GM23338 (cell line): ENCODE measurements around the gene MRTFA. TPM values are rescaled to one million over a fixed set of nuclear protein-coding genes. Genes with fewer than 3 reads are reported as not detected.

Experiments used
- ATAC-seq: fragments of 200-7000 bp; cut with Tn5 transposase; 3 replicates; pipeline ENCODE4 v1.9.1; 2020
- DNase-seq: peaks from one replicate; pipeline ENCODE4 v3.0.0-alpha.2; 2015; ENCODE audit warnings: low spot score
- H2AFZ ChIP-seq: fragments of 200-600 bp; sonication (generic); 2 replicates; pipeline ENCODE4 v1.8.0; 2016; ENCODE audit warnings: antibody characterized with exemption, mild to moderate bottlenecking, moderate library complexity
- H3F3A ChIP-seq: fragments of 200-600 bp; sonication (generic); replicated peaks from 2 replicates; pipeline ENCODE4 v1.8.0; 2017; ENCODE audit warnings: antibody characterized with exemption, mixed run types, low read depth
- H3K27ac ChIP-seq: fragments of 200-600 bp; sonication (generic); 2 replicates; pipeline ENCODE4 v1.6.1; 2016; ENCODE audit warnings: low read depth
- H3K27me3 ChIP-seq: fragments of 200-600 bp; sonication (generic); 2 replicates; pipeline ENCODE4 v1.8.0; 2016; ENCODE audit warnings: mild to moderate bottlenecking, mixed run types, moderate library complexity; ENCODE audit not compliant: insufficient read depth
- H3K36me3 ChIP-seq: fragments of 200-600 bp; sonication (generic); 2 replicates; pipeline ENCODE4 v1.8.0; 2016; ENCODE audit warnings: mild to moderate bottlenecking; ENCODE audit not compliant: insufficient read depth
- H3K4me1 ChIP-seq: fragments of 200-600 bp; sonication (generic); 2 replicates; pipeline ENCODE4 v1.8.0; 2016; ENCODE audit warnings: mild to moderate bottlenecking, moderate library complexity; ENCODE audit not compliant: insufficient read depth
- H3K4me2 ChIP-seq: fragments of 200-600 bp; sonication (generic); 2 replicates; pipeline ENCODE4 v1.7.1; 2017; ENCODE audit warnings: mixed run types
- H3K4me3 ChIP-seq: fragments of 200-600 bp; sonication (generic); 2 replicates; pipeline ENCODE4 v1.6.1; 2016; ENCODE audit warnings: mixed run types
- H3K79me2 ChIP-seq: fragments of 200-600 bp; sonication (generic); replicated peaks from 2 replicates; pipeline ENCODE4 v1.8.0; 2017; ENCODE audit warnings: mild to moderate bottlenecking; ENCODE audit not compliant: insufficient read depth
- H3K9me2 ChIP-seq: fragments of 200-600 bp; sonication (generic); 2 replicates; pipeline ENCODE4 v1.8.0; 2017; ENCODE audit not compliant: insufficient read depth
- H4K20me1 ChIP-seq: fragments of 200-600 bp; sonication (generic); replicated peaks from 2 replicates; pipeline ENCODE4 v1.8.0; 2017; ENCODE audit warnings: mild to moderate bottlenecking; ENCODE audit not compliant: insufficient read depth
- H3K27ac Mint-ChIP-seq: 2 replicates; pipeline ENCODE4 v1.8.0; 2020; ENCODE audit warnings: inconsistent platforms, mild to moderate bottlenecking, moderate library complexity, mixed read lengths
- H3K27me3 Mint-ChIP-seq: 3 replicates; pipeline ENCODE4 v1.8.0; 2022; ENCODE audit warnings: low read depth, mild to moderate bottlenecking, moderate library complexity, mixed read lengths, inconsistent platforms; ENCODE audit not compliant: insufficient read depth, poor library complexity
- H3K36me3 Mint-ChIP-seq: 3 replicates; pipeline ENCODE4 v1.8.0; 2021; ENCODE audit warnings: low read depth, mild to moderate bottlenecking, inconsistent platforms, moderate library complexity, mixed read lengths
- H3K4me1 Mint-ChIP-seq: 3 replicates; pipeline ENCODE4 v1.8.0; 2020; ENCODE audit warnings: mild to moderate bottlenecking, inconsistent platforms, mixed read lengths
- H3K4me3 Mint-ChIP-seq: 3 replicates; pipeline ENCODE4 v1.8.0; 2021; ENCODE audit warnings: moderate library complexity, mild to moderate bottlenecking, inconsistent platforms, mixed read lengths
- H3K9me3 Mint-ChIP-seq: 3 replicates; pipeline ENCODE4 v1.8.0; 2020; ENCODE audit warnings: moderate library complexity, mild to moderate bottlenecking, inconsistent platforms, mixed read lengths
- CREB1 ChIP-seq: fragments of 250-450 bp; sonication (Bioruptor Pico); IDR thresholded peaks from 2 replicates; pipeline ENCODE4 v1.5.0; 2020; ENCODE audit warnings: low read depth, mild to moderate bottlenecking, moderate library complexity
- JUNB ChIP-seq: IDR thresholded peaks from one replicate; pipeline ENCODE4 v1.6.1; 2016; ENCODE audit warnings: antibody characterized with exemption; ENCODE audit not compliant: unreplicated experiment
- NANOG ChIP-seq: IDR thresholded peaks from 2 replicates; pipeline ENCODE4 v1.6.1; 2016; ENCODE audit warnings: antibody characterized with exemption, borderline replicate concordance
- REST ChIP-seq: IDR thresholded peaks from one replicate; pipeline ENCODE4 v1.6.1; 2018; ENCODE audit warnings: antibody characterized with exemption; ENCODE audit not compliant: unreplicated experiment
- STAT1 ChIP-seq: IDR thresholded peaks from one replicate; pipeline ENCODE4 v1.6.1; 2016; ENCODE audit warnings: antibody characterized with exemption; ENCODE audit not compliant: unreplicated experiment
- ZNF114 ChIP-seq: fragments of 250-450 bp; sonication (Bioruptor Pico); IDR thresholded peaks from 2 replicates; pipeline ENCODE4 v1.5.0; 2020; ENCODE audit warnings: mild to moderate bottlenecking, moderate library complexity
- ZNF331 ChIP-seq: fragments of 250-450 bp; sonication (Bioruptor Pico); IDR thresholded peaks from 2 replicates; pipeline ENCODE4 v1.5.0; 2020; ENCODE audit warnings: low read depth, mild to moderate bottlenecking, moderate library complexity
- polyA plus RNA-seq: library from polyadenylated mRNA; unstranded; fragments of >200 nt; fragmentation: Nextera tagmentation; extraction: Ambion mirVana; gene quantifications from 2 replicates; pipeline ENCODE4 v1.2.1, GENCODE V29; 2016
- total RNA-seq: library from RNA; depleted of rRNA; stranded (reverse); fragments of >200 nt; shearing (Covaris generic); gene quantifications from 2 replicates; pipeline ENCODE4 v1.2.3, GENCODE V29; 2014

Gene MRTFA
- total and polyA plus RNA-seq, 2 experiments from 2014 or later: 18.1 to 92.4 TPM

DNA sequence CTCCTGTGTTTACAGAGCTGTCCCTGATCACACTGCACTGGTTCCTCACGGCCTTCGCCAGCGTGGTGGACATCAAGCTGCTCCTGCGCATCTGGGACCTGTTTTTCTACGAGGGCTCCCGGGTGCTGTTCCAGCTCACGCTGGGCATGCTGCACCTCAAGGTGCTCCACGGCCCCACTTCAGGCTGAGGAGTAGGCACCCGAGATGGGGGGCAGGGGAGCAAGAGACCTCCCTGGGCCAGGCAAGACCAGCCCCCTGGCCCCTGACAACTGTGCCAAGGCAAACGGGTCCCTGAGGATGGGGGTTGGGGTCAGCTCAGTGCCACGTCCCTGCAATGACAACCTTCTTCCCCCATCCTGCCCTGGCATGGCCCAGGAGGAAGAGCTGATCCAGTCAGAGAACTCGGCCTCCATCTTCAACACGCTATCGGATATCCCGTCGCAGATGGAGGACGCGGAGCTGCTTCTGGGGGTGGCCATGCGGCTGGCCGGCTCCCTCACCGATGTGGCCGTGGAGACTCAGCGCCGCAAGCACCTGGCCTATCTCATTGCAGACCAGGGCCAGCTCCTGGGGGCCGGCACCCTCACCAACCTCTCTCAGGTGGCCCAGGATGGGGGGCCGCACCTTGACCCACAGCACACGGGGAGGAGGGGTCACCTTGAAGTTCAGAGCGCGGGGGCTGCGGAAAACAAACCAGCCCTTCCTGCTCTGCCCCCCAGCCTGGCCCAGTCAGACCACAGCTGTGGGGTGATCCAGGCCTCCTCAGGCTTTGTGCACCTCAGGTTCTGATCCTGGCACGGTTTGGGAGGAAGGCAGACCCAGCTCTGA is 230.2 kb downstream of the MRTFA start (continued):
- TF ChIP-seq REST: no peak

- Mint-ChIP-seq H3K4me3 (no peak overlapping the region), H3K4me1 (no peaks in the 10 kb centered on the region), H3K27ac (no peak overlapping the region), H3K27me3 (peaks cover 9% of the 10 kb centered on the region), H3K9me3 (no peaks in the 10 kb centered on the region; the same call in 2 of the 3 replicates), H3K36me3 (peaks cover 26% of the 10 kb centered on the region)
- no peak overlapping the region for H2AFZ ChIP-seq
- no peak for ATAC-seq
- no peak for TF ChIP-seq JUNB
- no peak for TF ChIP-seq NANOG
- TF ChIP-seq ZNF331: no peak
- TF ChIP-seq CREB1 (CRISPR knock-in tag): no peak
- TF ChIP-seq STAT1: no peak
- no peak for TF ChIP-seq ZNF114 (CRISPR knock-in tag)
- no peaks in the 10 kb centered on the region for H3F3A ChIP-seq
- H3K9me2 ChIP-seq: no peaks in the 10 kb centered on the region
- DNase-seq: no peak
- no peaks in the 10 kb centered on the region; the same call in 1 of the 2 replicates for H3K36me3 ChIP-seq
- H3K4me1 ChIP-seq: no peaks in the 10 kb centered on the region
- no peak overlapping the region for H3K4me3 ChIP-seq
- H4K20me1 ChIP-seq: no peaks in the 10 kb centered on the region
- H3K4me2 ChIP-seq: no peak overlapping the region
- no peaks in the 10 kb centered on the region for H3K79me2 ChIP-seq
- no peaks in the 10 kb centered on the region for H3K27me3 ChIP-seq
- no peak overlapping the region for H3K27ac ChIP-seq
Measured at GRCh38 chr22:40405178-40406062, 231.1 kb downstream of the MRTFA start.
